ENCODE data around the gene ITLN1. TPM values are rescaled to one million over a fixed set of nuclear protein-coding genes. Genes with fewer than 3 reads are reported as not detected.

The ITLN1 gene
- total and polyA plus RNA-seq, 2 donors (not counting 3 experiments of a cell fraction or from before 2014, with no cell fraction given), result 0.12 TPM; not detected in 1

- POLR2A ChIA-PET, result no interaction called here
- Histone ChIP-seq H3K9me3 (replicated peaks; ENCODE audit: control insufficient read depth, insufficient read depth, low read length) (no peaks in the 10 kb centered on the region), H2AFZ (ENCODE audit: low read depth, low read length) (no peak overlapping the region), H3K4me2 (ENCODE audit: insufficient read depth, low read length) (no peak overlapping the region), H3K27ac (ENCODE audit: insufficient read depth, low read depth, low read length) (no peak overlapping the region), H3K27me3 (ENCODE audit: control insufficient read depth in 2 of 2, insufficient read depth in 2 of 2, low read length in 2 of 2) (no peaks in the 10 kb centered on the region), H3K36me3 (ENCODE audit: control insufficient read depth in 2 of 2, extremely low read depth in 1 of 2, insufficient read depth in 2 of 2, low read length in 2 of 2) (no peaks in the 10 kb centered on the region), H3K4me3 (replicated peaks in 1 of 3; ENCODE audit: insufficient read depth in 1 of 3, low read depth in 1 of 3, low read length in 3 of 3) (no peak overlapping the region), H4K20me1 (replicated peaks; ENCODE audit: control insufficient read depth, extremely low read depth, insufficient read depth, low read length) (no peaks in the 10 kb centered on the region), H3K9me1 (replicated peaks; ENCODE audit: control insufficient read depth, extremely low read depth, insufficient read depth, low read length) (no peaks in the 10 kb centered on the region), H3K4me1 (ENCODE audit: control insufficient read depth, extremely low read depth, insufficient read depth, low read length) (no peaks in the 10 kb centered on the region), H3K79me2 (ENCODE audit: control insufficient read depth, insufficient read depth, low read length) (no peaks in the 10 kb centered on the region), H3K9ac (replicated peaks; ENCODE audit: extremely low read depth, insufficient read depth, low read length) (no peak overlapping the region)
- no peak for TF ChIP-seq EZH2 (IDR thresholded peaks at IDR 0.05; ENCODE audit: borderline replicate concordance, low read depth, low read length, severe bottlenecking)
- TF ChIP-seq JUN (IDR thresholded peaks at IDR 0.05; ENCODE audit: borderline replicate concordance, insufficient read depth, insufficient read length, low read depth), result no peak
- no TSS peak for BruUV-seq (replicated peaks)
- DNase-seq (ENCODE audit: low read depth, low spot score) (no peak), FAIRE-seq (no peak)
- CTCF ChIA-PET, result no interaction called here
- dilution Hi-C loops (cut with MboI; ENCODE audit: extremely low pct_ligation_motif_present, low sequenced_read_pairs), result no loop called here
- intact Hi-C loops (cut with micrococcal nuclease), result no loop called here
Observed at GRCh38 chr1:160865337-160865736, 19.6 kb downstream of the ITLN1 start.

DNA sequence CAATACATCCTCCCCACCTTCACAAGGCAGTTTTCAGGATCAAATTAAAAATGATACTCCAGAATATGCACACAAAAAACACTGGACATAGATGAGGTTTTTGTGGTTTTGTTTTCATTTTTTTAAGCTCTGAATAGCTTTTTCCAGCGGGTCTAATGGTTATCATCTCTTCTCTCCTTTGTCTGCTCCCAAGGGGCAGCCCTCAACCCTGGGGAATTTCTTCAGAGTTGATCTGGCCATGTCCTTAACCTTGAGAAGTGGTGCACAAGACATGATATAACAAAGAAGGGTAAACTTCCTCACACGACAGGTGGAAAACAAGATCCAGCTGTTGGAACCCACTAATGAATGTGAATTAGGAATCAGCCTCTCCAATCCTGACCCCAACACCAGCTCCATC, 20.8 kb downstream of the ITLN1 start:
- no peak overlapping the region for H3K4me3 ChIP-seq (replicated peaks in 1 of 3; ENCODE audit: insufficient read depth in 1 of 3, low read depth in 1 of 3, low read length in 3 of 3)

More for the DNA sequence above, 20.8 kb downstream of the ITLN1 start:
- DNase-seq (ENCODE audit: low read depth, low spot score) (no peak), FAIRE-seq (no peak)
- BruUV-seq (replicated peaks), result no TSS peak
- no peaks in the 10 kb centered on the region for H3K9me3 ChIP-seq (replicated peaks; ENCODE audit: control insufficient read depth, insufficient read depth, low read length)
- ChIA-PET CTCF (no interaction called here), POLR2A (no interaction called here)
- H3K36me3 ChIP-seq (ENCODE audit: control insufficient read depth in 2 of 2, extremely low read depth in 1 of 2, insufficient read depth in 2 of 2, low read length in 2 of 2), result no peaks in the 10 kb centered on the region
- H3K4me2 ChIP-seq (ENCODE audit: insufficient read depth, low read length), result no peak overlapping the region
- H3K79me2 ChIP-seq (ENCODE audit: control insufficient read depth, insufficient read depth, low read length), result no peaks in the 10 kb centered on the region
- H3K9ac ChIP-seq (replicated peaks; ENCODE audit: extremely low read depth, insufficient read depth, low read length), result no peak overlapping the region
- intact Hi-C loops (cut with micrococcal nuclease), result no loop called here
- H3K27ac ChIP-seq (ENCODE audit: insufficient read depth, low read depth, low read length), result no peak overlapping the region
- no peaks in the 10 kb centered on the region for H4K20me1 ChIP-seq (replicated peaks; ENCODE audit: control insufficient read depth, extremely low read depth, insufficient read depth, low read length)
- no peaks in the 10 kb centered on the region for H3K4me1 ChIP-seq (ENCODE audit: control insufficient read depth, extremely low read depth, insufficient read depth, low read length)
- no peaks in the 10 kb centered on the region for H3K27me3 ChIP-seq (ENCODE audit: control insufficient read depth in 2 of 2, insufficient read depth in 2 of 2, low read length in 2 of 2)
- no peaks in the 10 kb centered on the region for H3K9me1 ChIP-seq (replicated peaks; ENCODE audit: control insufficient read depth, extremely low read depth, insufficient read depth, low read length)
- H2AFZ ChIP-seq (ENCODE audit: low read depth, low read length), result no peak overlapping the region
- dilution Hi-C loops (cut with MboI; ENCODE audit: extremely low pct_ligation_motif_present, low sequenced_read_pairs), result no loop called here
- no peak for TF ChIP-seq JUN (IDR thresholded peaks at IDR 0.05; ENCODE audit: borderline replicate concordance, insufficient read depth, insufficient read length, low read depth)
- no peak for TF ChIP-seq EZH2 (IDR thresholded peaks at IDR 0.05; ENCODE audit: borderline replicate concordance, low read depth, low read length, severe bottlenecking)
- TF ChIP-seq POLR2AphosphoS5 (IDR thresholded peaks at IDR 0.05; ENCODE audit: insufficient read depth, low read depth, low read length), result no peak
- TF ChIP-seq, protein P1, sequence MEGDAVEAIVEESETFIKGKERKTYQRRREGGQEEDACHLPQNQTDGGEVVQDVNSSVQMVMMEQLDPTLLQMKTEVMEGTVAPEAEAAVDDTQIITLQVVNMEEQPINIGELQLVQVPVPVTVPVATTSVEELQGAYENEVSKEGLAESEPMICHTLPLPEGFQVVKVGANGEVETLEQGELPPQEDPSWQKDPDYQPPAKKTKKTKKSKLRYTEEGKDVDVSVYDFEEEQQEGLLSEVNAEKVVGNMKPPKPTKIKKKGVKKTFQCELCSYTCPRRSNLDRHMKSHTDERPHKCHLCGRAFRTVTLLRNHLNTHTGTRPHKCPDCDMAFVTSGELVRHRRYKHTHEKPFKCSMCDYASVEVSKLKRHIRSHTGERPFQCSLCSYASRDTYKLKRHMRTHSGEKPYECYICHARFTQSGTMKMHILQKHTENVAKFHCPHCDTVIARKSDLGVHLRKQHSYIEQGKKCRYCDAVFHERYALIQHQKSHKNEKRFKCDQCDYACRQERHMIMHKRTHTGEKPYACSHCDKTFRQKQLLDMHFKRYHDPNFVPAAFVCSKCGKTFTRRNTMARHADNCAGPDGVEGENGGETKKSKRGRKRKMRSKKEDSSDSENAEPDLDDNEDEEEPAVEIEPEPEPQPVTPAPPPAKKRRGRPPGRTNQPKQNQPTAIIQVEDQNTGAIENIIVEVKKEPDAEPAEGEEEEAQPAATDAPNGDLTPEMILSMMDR (IDR thresholded peaks at IDR 0.05; ENCODE audit: extremely low read depth in 1 of 2, insufficient read depth in 1 of 2, low read depth in 1 of 2, low read length in 2 of 2), result no peak
- no peak for TF ChIP-seq GATA2 (IDR thresholded peaks at IDR 0.05; ENCODE audit: insufficient read depth, insufficient read length, low read depth, low read length)
- TF ChIP-seq MYC (IDR thresholded peaks at IDR 0.05; ENCODE audit: low read depth, low read length), result no peak
- TF ChIP-seq FOS (IDR thresholded peaks at IDR 0.05; ENCODE audit: borderline replicate concordance, insufficient read depth, low read length), result no peak
- no peak for TF ChIP-seq MAX (IDR thresholded peaks at IDR 0.05; ENCODE audit: insufficient read depth, insufficient read length)
- TF ChIP-seq POLR2A (IDR thresholded peaks at IDR 0.05; ENCODE audit: low read depth, low read length), result no peak
